Neural progenitor cell (in vitro differentiated cells): ENCODE data around the gene TCTN3.

Experiments
- EZH2 ChIP-seq: fragments of 200-600 bp; sonication (generic); IDR thresholded peaks from 2 replicates; pipeline ENCODE4 v1.6.1; 2017; ENCODE audit warnings: antibody characterized with exemption, mild to moderate bottlenecking, moderate library complexity
- EZH2phosphoT487 ChIP-seq: fragments of 200-600 bp; sonication (generic); IDR thresholded peaks from 2 replicates; pipeline ENCODE4 v1.6.1; 2017; ENCODE audit warnings: antibody characterized with exemption
- TF ChIP-seq, protein P1 (sequence below): fragments of 200-600 bp; sonication (generic); IDR thresholded peaks from 2 replicates; pipeline ENCODE4 v1.5.1; 2017; ENCODE audit warnings: antibody characterized with exemption, mild to moderate bottlenecking

DNA sequence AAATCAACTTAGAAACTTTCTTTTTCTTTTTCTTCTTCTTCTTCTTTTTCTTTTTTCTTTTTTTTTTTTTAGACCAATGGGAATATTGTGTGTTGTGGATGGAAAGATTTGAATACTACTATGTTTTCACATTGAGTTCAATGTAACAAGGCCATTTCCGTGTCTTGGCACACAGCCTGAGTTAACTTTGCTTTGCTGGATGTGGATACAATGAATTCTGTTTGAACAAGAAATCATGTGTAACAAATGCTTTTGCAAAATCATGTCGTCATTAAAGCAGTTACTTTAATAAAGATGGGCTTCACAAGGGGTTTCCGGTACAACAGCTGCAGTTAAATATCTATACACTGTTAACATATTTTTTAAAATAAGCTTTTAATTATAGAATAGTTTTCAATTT, 48.8 kb upstream of the TCTN3 start:
- TF ChIP-seq, protein P1, sequence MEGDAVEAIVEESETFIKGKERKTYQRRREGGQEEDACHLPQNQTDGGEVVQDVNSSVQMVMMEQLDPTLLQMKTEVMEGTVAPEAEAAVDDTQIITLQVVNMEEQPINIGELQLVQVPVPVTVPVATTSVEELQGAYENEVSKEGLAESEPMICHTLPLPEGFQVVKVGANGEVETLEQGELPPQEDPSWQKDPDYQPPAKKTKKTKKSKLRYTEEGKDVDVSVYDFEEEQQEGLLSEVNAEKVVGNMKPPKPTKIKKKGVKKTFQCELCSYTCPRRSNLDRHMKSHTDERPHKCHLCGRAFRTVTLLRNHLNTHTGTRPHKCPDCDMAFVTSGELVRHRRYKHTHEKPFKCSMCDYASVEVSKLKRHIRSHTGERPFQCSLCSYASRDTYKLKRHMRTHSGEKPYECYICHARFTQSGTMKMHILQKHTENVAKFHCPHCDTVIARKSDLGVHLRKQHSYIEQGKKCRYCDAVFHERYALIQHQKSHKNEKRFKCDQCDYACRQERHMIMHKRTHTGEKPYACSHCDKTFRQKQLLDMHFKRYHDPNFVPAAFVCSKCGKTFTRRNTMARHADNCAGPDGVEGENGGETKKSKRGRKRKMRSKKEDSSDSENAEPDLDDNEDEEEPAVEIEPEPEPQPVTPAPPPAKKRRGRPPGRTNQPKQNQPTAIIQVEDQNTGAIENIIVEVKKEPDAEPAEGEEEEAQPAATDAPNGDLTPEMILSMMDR = no peak
- TF ChIP-seq EZH2 (no peak), EZH2phosphoT487 (no peak)
